Upper lobe of right lung (tissue), 1 donor: ENCODE measurements around the gene WDR70. TPM values are rescaled to one million over a fixed set of nuclear protein-coding genes. Genes with fewer than 3 reads are reported as not detected.
"Not testable (repeated sequence)": the region's sequence is repeated elsewhere in the genome, so short reads cannot be mapped to it uniquely, and the experiment has no call there.

Source experiments
- ATAC-seq: fragments of 200-7000 bp; cut with Tn5 transposase; one replicate; pipeline ENCODE4 v1.9.1; 2020; ENCODE audit warnings: mild to moderate bottlenecking, moderate library complexity
- DNase-seq: peaks from one replicate; pipeline ENCODE4 v3.0.0-alpha.2; 2020
- H3K27ac ChIP-seq: fragments of 200-600 bp; one replicate; pipeline ENCODE4 v1.8.0; 2022
- H3K27me3 ChIP-seq: fragments of 200-600 bp; one replicate; pipeline ENCODE4 v1.8.0; 2022; ENCODE audit warnings: mild to moderate bottlenecking
- H3K36me3 ChIP-seq: fragments of 200-600 bp; one replicate; pipeline ENCODE4 v1.8.0; 2022
- H3K4me1 ChIP-seq: fragments of 200-600 bp; one replicate; pipeline ENCODE4 v1.8.0; 2022
- H3K4me3 ChIP-seq: fragments of 200-600 bp; one replicate; pipeline ENCODE4 v1.8.0; 2022; ENCODE audit warnings: mild to moderate bottlenecking
- H3K9me3 ChIP-seq: fragments of 200-600 bp; one replicate; pipeline ENCODE4 v1.8.0; 2022
- intact Hi-C: fragments of 100-400 bp; cut with DNase I; formaldehyde crosslinking; loops from one replicate; pipeline ENCODE4 v1.11.0; 2022
- total RNA-seq: library from RNA; stranded (reverse); fragmentation: NEBNext Ultra II Directional; extraction: Animal tissue kit (Norgen Biotek cat#: 25700); gene quantifications from one replicate; pipeline ENCODE4 v1.2.1, GENCODE V29; 2021
- TF ChIP-seq, protein P1 (sequence below): fragments of 200-600 bp; IDR thresholded peaks from one replicate; pipeline ENCODE4 v1.8.0; 2022; ENCODE audit warnings: antibody characterized with exemption
- donor health status: DM: no; HTN: yes; CAD: no; lungs with severe emphysema.

Gene WDR70
- total RNA-seq, 1 donor from 2014 or later, result 24.7 TPM

DNA sequence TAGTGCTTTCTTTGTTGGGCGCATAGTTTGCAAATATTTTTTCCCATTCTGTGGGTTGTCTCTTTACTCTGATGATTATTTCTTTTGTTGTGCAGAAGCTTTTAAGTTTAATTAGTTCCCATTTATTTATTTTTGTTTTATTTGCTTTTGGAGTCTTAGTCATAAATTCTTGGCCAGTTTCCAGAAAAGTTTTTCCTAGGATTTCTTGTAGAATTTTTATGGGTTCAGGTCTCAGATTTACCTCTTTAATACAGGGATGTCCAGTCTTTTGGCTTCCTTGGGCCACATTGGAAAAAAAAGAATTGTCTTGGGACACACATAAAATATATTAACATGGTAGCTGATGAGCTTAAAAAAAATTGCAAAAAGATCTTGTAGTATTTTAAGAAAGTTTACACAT lies 122.0 kb downstream of the WDR70 start:
- Histone ChIP-seq H3K36me3 (no peaks in the 10 kb centered on the region), H3K4me3 (no peak overlapping the region), H3K27ac (no peak overlapping the region), H3K9me3 (no peaks in the 10 kb centered on the region), H3K4me1 (no peaks in the 10 kb centered on the region), H3K27me3 (no peaks in the 10 kb centered on the region)
- intact Hi-C loops, result no loop called here
- no peak for DNase-seq
- TF ChIP-seq, protein P1, sequence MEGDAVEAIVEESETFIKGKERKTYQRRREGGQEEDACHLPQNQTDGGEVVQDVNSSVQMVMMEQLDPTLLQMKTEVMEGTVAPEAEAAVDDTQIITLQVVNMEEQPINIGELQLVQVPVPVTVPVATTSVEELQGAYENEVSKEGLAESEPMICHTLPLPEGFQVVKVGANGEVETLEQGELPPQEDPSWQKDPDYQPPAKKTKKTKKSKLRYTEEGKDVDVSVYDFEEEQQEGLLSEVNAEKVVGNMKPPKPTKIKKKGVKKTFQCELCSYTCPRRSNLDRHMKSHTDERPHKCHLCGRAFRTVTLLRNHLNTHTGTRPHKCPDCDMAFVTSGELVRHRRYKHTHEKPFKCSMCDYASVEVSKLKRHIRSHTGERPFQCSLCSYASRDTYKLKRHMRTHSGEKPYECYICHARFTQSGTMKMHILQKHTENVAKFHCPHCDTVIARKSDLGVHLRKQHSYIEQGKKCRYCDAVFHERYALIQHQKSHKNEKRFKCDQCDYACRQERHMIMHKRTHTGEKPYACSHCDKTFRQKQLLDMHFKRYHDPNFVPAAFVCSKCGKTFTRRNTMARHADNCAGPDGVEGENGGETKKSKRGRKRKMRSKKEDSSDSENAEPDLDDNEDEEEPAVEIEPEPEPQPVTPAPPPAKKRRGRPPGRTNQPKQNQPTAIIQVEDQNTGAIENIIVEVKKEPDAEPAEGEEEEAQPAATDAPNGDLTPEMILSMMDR, result no peak
- ATAC-seq, result no peak

- H3K36me3 ChIP-seq, result no peaks in the 10 kb centered on the region
- intact Hi-C loops, result no loop called here
- H3K4me1 ChIP-seq, result no peaks in the 10 kb centered on the region
- no peaks in the 10 kb centered on the region for H3K9me3 ChIP-seq
- no peak for DNase-seq
- H3K4me3 ChIP-seq, result no peak overlapping the region
- no peaks in the 10 kb centered on the region for H3K27me3 ChIP-seq
- TF ChIP-seq, protein P1, result no peak
- H3K27ac ChIP-seq, result no peak overlapping the region
- ATAC-seq, result no peak
Measured at GRCh38 chr5:37506241-37506640, 127.1 kb downstream of the WDR70 start.

- Histone ChIP-seq H3K4me3 (no peak overlapping the region), H3K9me3 (no peaks in the 10 kb centered on the region), H3K27ac (no peak overlapping the region), H3K36me3 (no peaks in the 10 kb centered on the region), H3K27me3 (no peaks in the 10 kb centered on the region), H3K4me1 (no peaks in the 10 kb centered on the region)
- intact Hi-C loops, result no loop called here
- DNase-seq (no peak), ATAC-seq (no peak)
- TF ChIP-seq, protein P1, result no peak
Measured at GRCh38 chr5:37506722-37507121, 127.6 kb downstream of the WDR70 start.

DNA sequence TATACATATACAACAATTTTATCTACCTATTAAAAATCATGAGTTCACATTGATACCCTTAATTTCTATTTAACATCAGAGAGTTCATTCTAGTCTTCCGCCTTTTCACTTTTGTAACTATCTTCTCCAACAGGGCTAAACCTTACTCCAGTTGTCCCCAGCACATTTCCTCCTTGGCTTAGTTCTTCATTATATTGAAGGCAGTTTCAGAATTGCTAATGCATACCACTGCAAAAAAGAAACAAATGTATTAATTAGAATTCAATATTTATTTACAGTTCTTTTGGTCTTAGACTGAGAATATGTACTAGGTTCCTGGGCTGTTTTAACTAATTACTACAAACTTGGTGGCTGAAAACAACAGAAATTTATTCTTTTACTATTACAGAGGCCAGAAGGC lies 132.5 kb downstream of the WDR70 start:
- no peak for DNase-seq

DNA sequence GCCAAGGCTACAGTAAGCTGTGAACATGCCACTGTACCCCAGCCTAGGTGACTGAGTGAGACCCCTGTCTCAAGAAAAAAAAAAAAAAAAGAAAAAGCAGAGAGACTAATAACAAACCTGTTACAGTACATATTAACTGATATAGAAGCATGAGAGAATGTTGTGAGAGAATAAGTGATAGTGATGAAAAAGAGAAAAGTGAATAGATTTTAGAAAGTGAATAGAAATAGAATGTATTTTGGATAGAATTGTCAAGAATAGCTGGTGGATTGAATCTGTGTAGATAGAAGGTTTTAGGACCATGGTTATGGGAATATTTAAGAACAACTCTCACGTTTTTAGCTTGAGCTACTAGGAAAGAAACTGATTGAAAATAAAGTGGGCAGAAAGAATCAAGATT lies 135.8 kb downstream of the WDR70 start:
- DNase-seq (no peak), ATAC-seq (no peak)
- H3K36me3 ChIP-seq, result peaks cover 7% of the 10 kb centered on the region
- H3K4me3 ChIP-seq, result no peak overlapping the region
- H3K27ac ChIP-seq, result no peak overlapping the region
- no peaks in the 10 kb centered on the region for H3K9me3 ChIP-seq
- H3K27me3 ChIP-seq, result no peaks in the 10 kb centered on the region
- intact Hi-C loops, result no loop called here
- TF ChIP-seq, protein P1, result no peak
- no peaks in the 10 kb centered on the region for H3K4me1 ChIP-seq

More for the DNA sequence above, 132.5 kb downstream of the WDR70 start:
- TF ChIP-seq, protein P1, result no peak
- Histone ChIP-seq H3K36me3 (no peaks in the 10 kb centered on the region), H3K27ac (no peak overlapping the region), H3K4me1 (no peaks in the 10 kb centered on the region), H3K4me3 (no peak overlapping the region), H3K9me3 (no peaks in the 10 kb centered on the region), H3K27me3 (no peaks in the 10 kb centered on the region)
- ATAC-seq, result no peak
- intact Hi-C loops, result no loop called here

- TF ChIP-seq, protein P1, result no peak
- Histone ChIP-seq H3K9me3 (no peaks in the 10 kb centered on the region), H3K4me3 (no peak overlapping the region), H3K27me3 (no peaks in the 10 kb centered on the region), H3K4me1 (no peaks in the 10 kb centered on the region), H3K27ac (no peak overlapping the region), H3K36me3 (peaks cover 7% of the 10 kb centered on the region)
- intact Hi-C loops, result no loop called here
- no peak for DNase-seq
- no peak for ATAC-seq
Measured at GRCh38 chr5:37517686-37518085, 138.6 kb downstream of the WDR70 start.

GRCh38 chr5:37518356-37518755 lies 139.2 kb downstream of the WDR70 start:
- H3K9me3 ChIP-seq, DNase-seq, H3K27me3 ChIP-seq, H3K4me3 ChIP-seq, H3K27ac ChIP-seq, H3K4me1 ChIP-seq, intact Hi-C loops, ATAC-seq, H3K36me3 ChIP-seq: not testable (repeated sequence)
